ENCODE data around the gene ZNF888.

DNA sequence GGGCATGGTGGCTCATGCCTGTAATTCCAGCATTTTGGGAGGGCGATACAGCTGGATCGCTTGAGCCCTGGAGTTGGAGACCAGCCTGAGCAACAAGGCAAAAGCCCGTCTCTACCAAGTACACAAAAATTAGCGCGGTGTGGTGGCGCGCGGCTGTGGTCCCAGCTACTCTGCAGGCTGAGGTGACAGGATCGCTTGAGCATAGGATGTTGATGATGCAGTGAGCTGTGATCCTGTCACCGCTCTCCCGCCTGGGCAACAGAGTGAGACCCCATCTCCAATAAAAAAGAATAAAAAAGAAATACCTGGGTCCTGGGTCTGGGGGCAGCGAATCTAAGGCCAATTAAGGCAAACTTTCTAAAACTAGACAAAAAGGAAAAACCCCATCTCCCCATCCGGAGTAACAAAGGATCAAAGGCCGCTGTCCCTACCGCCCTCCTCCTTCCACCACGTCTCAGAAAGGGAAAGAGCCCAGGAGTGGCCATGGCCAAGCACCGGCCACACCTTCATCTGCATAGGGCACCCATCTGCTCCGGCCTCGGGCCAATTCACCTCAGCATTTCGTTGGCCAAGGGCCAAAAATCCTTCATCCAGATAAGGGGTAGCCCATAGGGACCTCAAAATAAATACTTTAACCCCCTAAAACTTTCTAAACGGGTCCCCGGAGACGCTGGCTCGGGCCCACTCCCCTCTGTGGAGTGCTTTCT is 26.6 kb downstream of the ZNF888 start:
- TF ChIP-seq, protein P1, sequence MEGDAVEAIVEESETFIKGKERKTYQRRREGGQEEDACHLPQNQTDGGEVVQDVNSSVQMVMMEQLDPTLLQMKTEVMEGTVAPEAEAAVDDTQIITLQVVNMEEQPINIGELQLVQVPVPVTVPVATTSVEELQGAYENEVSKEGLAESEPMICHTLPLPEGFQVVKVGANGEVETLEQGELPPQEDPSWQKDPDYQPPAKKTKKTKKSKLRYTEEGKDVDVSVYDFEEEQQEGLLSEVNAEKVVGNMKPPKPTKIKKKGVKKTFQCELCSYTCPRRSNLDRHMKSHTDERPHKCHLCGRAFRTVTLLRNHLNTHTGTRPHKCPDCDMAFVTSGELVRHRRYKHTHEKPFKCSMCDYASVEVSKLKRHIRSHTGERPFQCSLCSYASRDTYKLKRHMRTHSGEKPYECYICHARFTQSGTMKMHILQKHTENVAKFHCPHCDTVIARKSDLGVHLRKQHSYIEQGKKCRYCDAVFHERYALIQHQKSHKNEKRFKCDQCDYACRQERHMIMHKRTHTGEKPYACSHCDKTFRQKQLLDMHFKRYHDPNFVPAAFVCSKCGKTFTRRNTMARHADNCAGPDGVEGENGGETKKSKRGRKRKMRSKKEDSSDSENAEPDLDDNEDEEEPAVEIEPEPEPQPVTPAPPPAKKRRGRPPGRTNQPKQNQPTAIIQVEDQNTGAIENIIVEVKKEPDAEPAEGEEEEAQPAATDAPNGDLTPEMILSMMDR (IDR thresholded peaks at IDR 0.05): no peak
- TF ChIP-seq PHF8 (IDR thresholded peaks at IDR 0.05; ENCODE audit: borderline replicate concordance, low read depth) (no peak), CHD2 (IDR thresholded peaks at IDR 0.05; ENCODE audit: low read length, partially characterized antibody) (no peak), JUN (IDR thresholded peaks at IDR 0.05) (no peak), SREBF2 (IDR thresholded peaks at IDR 0.05) (no peak), NR3C1 (IDR thresholded peaks at IDR 0.05) (no peak)
- TF ChIP-seq, protein P2, sequence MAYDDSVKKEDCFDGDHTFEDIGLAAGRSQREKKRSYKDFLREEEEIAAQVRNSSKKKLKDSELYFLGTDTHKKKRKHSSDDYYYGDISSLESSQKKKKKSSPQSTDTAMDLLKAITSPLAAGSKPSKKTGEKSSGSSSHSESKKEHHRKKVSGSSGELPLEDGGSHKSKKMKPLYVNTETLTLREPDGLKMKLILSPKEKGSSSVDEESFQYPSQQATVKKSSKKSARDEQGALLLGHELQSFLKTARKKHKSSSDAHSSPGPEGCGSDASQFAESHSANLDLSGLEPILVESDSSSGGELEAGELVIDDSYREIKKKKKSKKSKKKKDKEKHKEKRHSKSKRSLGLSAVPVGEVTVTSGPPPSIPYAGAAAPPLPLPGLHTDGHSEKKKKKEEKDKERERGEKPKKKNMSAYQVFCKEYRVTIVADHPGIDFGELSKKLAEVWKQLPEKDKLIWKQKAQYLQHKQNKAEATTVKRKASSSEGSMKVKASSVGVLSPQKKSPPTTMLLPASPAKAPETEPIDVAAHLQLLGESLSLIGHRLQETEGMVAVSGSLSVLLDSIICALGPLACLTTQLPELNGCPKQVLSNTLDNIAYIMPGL (CRISPR knock-in tag; IDR thresholded peaks at IDR 0.05; ENCODE audit: borderline replicate concordance): no peak
- TF ChIP-seq, protein P3, sequence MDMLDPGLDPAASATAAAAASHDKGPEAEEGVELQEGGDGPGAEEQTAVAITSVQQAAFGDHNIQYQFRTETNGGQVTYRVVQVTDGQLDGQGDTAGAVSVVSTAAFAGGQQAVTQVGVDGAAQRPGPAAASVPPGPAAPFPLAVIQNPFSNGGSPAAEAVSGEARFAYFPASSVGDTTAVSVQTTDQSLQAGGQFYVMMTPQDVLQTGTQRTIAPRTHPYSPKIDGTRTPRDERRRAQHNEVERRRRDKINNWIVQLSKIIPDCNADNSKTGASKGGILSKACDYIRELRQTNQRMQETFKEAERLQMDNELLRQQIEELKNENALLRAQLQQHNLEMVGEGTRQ (IDR thresholded peaks at IDR 0.05): no peak
- TF ChIP-seq, protein P4, sequence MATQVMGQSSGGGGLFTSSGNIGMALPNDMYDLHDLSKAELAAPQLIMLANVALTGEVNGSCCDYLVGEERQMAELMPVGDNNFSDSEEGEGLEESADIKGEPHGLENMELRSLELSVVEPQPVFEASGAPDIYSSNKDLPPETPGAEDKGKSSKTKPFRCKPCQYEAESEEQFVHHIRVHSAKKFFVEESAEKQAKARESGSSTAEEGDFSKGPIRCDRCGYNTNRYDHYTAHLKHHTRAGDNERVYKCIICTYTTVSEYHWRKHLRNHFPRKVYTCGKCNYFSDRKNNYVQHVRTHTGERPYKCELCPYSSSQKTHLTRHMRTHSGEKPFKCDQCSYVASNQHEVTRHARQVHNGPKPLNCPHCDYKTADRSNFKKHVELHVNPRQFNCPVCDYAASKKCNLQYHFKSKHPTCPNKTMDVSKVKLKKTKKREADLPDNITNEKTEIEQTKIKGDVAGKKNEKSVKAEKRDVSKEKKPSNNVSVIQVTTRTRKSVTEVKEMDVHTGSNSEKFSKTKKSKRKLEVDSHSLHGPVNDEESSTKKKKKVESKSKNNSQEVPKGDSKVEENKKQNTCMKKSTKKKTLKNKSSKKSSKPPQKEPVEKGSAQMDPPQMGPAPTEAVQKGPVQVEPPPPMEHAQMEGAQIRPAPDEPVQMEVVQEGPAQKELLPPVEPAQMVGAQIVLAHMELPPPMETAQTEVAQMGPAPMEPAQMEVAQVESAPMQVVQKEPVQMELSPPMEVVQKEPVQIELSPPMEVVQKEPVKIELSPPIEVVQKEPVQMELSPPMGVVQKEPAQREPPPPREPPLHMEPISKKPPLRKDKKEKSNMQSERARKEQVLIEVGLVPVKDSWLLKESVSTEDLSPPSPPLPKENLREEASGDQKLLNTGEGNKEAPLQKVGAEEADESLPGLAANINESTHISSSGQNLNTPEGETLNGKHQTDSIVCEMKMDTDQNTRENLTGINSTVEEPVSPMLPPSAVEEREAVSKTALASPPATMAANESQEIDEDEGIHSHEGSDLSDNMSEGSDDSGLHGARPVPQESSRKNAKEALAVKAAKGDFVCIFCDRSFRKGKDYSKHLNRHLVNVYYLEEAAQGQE (IDR thresholded peaks at IDR 0.05): no peak
